Astrocyte (in vitro differentiated cells and primary cell): ENCODE results near the gene PCMTD2. TPM values are rescaled to one million over a fixed set of nuclear protein-coding genes. Genes with fewer than 3 reads are reported as not detected.

Experiments used
- DNase-seq: peaks from one replicate; pipeline ENCODE4 v3.0.0-alpha.2; 2010; ENCODE audit warnings: low read depth
- FAIRE-seq: peaks from 2 replicates; lab custom pipeline; 2011; peaks lifted over from hg19 to GRCh38; lab: Jason Lieb, UNC
- H2AFZ ChIP-seq: 2 replicates; pipeline ENCODE4 v1.6.0; 2012; ENCODE audit warnings: low read depth, low read length, inconsistent platforms
- H3K27ac ChIP-seq: 2 replicates; pipeline ENCODE4 v1.5.1; 2011; ENCODE audit warnings: low read depth, low read length, inconsistent platforms
- H3K27me3 ChIP-seq: 2 replicates; pipeline ENCODE4 v1.6.0; 2011; ENCODE audit warnings: low read length, inconsistent platforms; ENCODE audit not compliant: insufficient read depth
- H3K36me3 ChIP-seq: 2 replicates; pipeline ENCODE4 v1.5.1; 2011; ENCODE audit warnings: low read length, inconsistent platforms; ENCODE audit not compliant: insufficient read depth
- H3K4me1 ChIP-seq: 2 replicates; pipeline ENCODE4 v1.5.1; 2011; ENCODE audit warnings: low read length, inconsistent platforms; ENCODE audit not compliant: insufficient read depth
- H3K4me2 ChIP-seq: 2 replicates; pipeline ENCODE4 v1.6.0; 2012; ENCODE audit warnings: low read length, inconsistent platforms
- H3K4me3 ChIP-seq: 2 replicates; pipeline ENCODE4 v1.5.1; 2011; ENCODE audit warnings: low read depth, mild to moderate bottlenecking, low read length, inconsistent platforms; ENCODE audit not compliant: insufficient read depth
- H3K79me2 ChIP-seq: 2 replicates; pipeline ENCODE4 v1.6.0; 2012; ENCODE audit warnings: mild to moderate bottlenecking, low read length, inconsistent platforms; ENCODE audit not compliant: insufficient read depth
- H3K9ac ChIP-seq: 2 replicates; pipeline ENCODE4 v1.6.0; 2012; ENCODE audit warnings: mild to moderate bottlenecking, low read length, inconsistent platforms
- H3K9me3 ChIP-seq: 2 replicates; pipeline ENCODE4 v1.5.1; 2012; ENCODE audit warnings: low read depth, mild to moderate bottlenecking, low read length, inconsistent platforms; ENCODE audit not compliant: insufficient read depth
- H4K20me1 ChIP-seq: 2 replicates; pipeline ENCODE4 v1.6.0; 2012; ENCODE audit warnings: low read length, inconsistent platforms; ENCODE audit not compliant: insufficient read depth
- H3K27ac Mint-ChIP-seq: one replicate; pipeline ENCODE4 v1.8.0; 2021; ENCODE audit warnings: mild to moderate bottlenecking, mixed read lengths; ENCODE audit not compliant: unreplicated experiment
- H3K27me3 Mint-ChIP-seq: one replicate; pipeline ENCODE4 v1.8.0; 2021; ENCODE audit warnings: low read depth, mixed read lengths; ENCODE audit not compliant: unreplicated experiment
- H3K36me3 Mint-ChIP-seq: one replicate; pipeline ENCODE4 v1.8.0; 2021; ENCODE audit warnings: low read depth, mixed read lengths; ENCODE audit not compliant: unreplicated experiment
- H3K4me1 Mint-ChIP-seq: one replicate; pipeline ENCODE4 v1.8.0; 2021; ENCODE audit warnings: low read depth, mixed read lengths; ENCODE audit not compliant: unreplicated experiment
- H3K4me3 Mint-ChIP-seq: one replicate; pipeline ENCODE4 v1.8.0; 2021; ENCODE audit warnings: mild to moderate bottlenecking, moderate library complexity, mixed read lengths; ENCODE audit not compliant: unreplicated experiment
- H3K9me3 Mint-ChIP-seq: one replicate; pipeline ENCODE4 v1.8.0; 2021; ENCODE audit warnings: mild to moderate bottlenecking, mixed read lengths; ENCODE audit not compliant: unreplicated experiment
- EZH2 ChIP-seq: IDR thresholded peaks from 2 replicates; pipeline ENCODE4 v1.6.1; 2012; ENCODE audit warnings: mild to moderate bottlenecking, low read length, inconsistent platforms; ENCODE audit not compliant: insufficient read depth
- total RNA-seq: library from RNA; stranded (reverse); gene quantifications from 2 replicates; pipeline ENCODE4 v1.2.1, GENCODE V29; 2021
- TF ChIP-seq, protein P1 (sequence below): IDR thresholded peaks from 2 replicates; pipeline ENCODE4 v1.5.1; 2011; ENCODE audit warnings: low read depth, mild to moderate bottlenecking, inconsistent platforms, low read length, moderate library complexity; ENCODE audit not compliant: insufficient read depth

The PCMTD2 gene
- total RNA-seq, 1 donor from 2014 or later, result 40.0 TPM

DNA sequence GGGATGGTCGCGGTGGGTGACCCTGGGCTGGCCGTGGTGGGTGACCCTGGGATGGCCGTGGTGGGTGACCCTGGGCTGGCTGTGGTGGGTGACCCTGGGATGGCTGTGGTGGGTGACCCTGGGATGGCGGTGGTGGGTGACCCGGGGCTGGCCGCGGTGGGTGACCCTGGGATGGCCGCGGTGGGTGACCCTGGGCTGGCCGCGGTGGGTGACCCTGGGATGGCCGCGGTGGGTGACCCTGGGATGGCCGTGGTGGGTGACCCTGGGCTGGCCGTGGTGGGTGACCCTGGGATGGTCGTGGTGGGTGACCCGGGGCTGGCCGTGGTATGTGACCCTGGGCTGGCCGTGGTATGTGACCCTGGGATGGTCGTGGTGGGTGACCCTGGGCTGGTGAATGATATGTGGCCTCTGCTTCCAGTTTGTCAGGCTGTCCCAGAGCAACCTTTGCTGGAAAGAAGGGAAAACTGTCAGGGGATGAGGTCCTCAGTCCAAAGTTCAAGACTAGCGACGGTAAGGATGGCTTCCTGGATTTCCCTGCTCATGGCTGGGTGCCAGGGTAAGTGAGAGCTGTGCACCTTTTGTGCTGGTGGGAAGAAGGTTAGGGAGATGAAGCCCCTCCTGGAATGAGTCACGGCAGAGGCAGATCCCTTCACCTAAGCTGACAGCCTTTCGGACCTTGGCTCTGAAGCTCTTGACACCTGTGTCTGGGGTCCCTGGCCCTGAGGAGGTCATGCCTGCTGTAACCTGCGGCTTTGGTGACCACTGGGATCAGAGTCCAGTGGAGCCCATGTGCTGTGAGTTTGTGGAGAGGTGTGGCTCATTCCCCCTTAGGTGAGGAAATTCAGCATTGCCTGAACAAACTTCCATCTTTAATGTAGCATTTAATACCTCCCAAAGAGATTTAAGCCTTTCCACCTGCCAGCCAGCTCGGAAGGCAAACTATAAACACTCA lies 19.1 kb upstream of the PCMTD2 start:
- Mint-ChIP-seq H3K27ac (no peak overlapping the region), H3K36me3 (no peaks in the 10 kb centered on the region), H3K4me3 (no peak overlapping the region), H3K4me1 (no peaks in the 10 kb centered on the region), H3K27me3 (peaks cover 18% of the 10 kb centered on the region), H3K9me3 (peaks cover 8% of the 10 kb centered on the region)
- no peaks in the 10 kb centered on the region for H3K9me3 ChIP-seq
- FAIRE-seq (no peak), DNase-seq (no peak)
- no peaks in the 10 kb centered on the region for H3K36me3 ChIP-seq
- H3K27ac ChIP-seq, result no peak overlapping the region
- no peaks in the 10 kb centered on the region for H3K4me1 ChIP-seq
- no peak overlapping the region for H3K4me3 ChIP-seq
- no peak overlapping the region for H2AFZ ChIP-seq
- H3K79me2 ChIP-seq, result no peaks in the 10 kb centered on the region
- H3K9ac ChIP-seq, result no peak overlapping the region
- TF ChIP-seq, protein P1, sequence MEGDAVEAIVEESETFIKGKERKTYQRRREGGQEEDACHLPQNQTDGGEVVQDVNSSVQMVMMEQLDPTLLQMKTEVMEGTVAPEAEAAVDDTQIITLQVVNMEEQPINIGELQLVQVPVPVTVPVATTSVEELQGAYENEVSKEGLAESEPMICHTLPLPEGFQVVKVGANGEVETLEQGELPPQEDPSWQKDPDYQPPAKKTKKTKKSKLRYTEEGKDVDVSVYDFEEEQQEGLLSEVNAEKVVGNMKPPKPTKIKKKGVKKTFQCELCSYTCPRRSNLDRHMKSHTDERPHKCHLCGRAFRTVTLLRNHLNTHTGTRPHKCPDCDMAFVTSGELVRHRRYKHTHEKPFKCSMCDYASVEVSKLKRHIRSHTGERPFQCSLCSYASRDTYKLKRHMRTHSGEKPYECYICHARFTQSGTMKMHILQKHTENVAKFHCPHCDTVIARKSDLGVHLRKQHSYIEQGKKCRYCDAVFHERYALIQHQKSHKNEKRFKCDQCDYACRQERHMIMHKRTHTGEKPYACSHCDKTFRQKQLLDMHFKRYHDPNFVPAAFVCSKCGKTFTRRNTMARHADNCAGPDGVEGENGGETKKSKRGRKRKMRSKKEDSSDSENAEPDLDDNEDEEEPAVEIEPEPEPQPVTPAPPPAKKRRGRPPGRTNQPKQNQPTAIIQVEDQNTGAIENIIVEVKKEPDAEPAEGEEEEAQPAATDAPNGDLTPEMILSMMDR, result no peak
- H3K4me2 ChIP-seq, result no peak overlapping the region
- H3K27me3 ChIP-seq, result no peaks in the 10 kb centered on the region
- H4K20me1 ChIP-seq, result no peaks in the 10 kb centered on the region

DNA sequence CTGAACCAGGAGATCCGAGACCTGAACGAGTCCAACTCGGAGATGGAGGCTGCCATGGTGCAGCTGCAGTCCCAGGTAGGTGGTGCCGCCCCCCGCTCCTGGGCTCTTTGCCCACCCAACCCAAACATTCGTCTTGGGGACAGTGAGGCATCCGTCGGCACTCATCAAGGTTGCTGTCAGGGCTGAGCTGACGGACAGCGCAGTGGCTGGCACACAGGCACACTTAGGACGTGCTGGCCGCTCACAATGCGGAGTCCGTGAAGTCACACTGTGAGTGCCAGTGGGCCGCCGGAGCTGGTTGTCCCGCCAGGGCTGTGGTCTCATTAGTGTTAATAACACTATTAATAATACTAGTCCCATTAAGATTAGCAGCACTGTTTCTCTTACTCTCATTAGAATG lies 18.2 kb upstream of the PCMTD2 start:
- no peak overlapping the region for H3K4me2 ChIP-seq
- H3K9ac ChIP-seq, result no peak overlapping the region
- H3K4me1 ChIP-seq, result no peaks in the 10 kb centered on the region
- DNase-seq (no peak), FAIRE-seq (no peak)
- H3K27me3 ChIP-seq, result no peaks in the 10 kb centered on the region
- Mint-ChIP-seq H3K27ac (no peak overlapping the region), H3K27me3 (peaks cover 20% of the 10 kb centered on the region), H3K4me3 (no peak overlapping the region), H3K9me3 (peaks cover 8% of the 10 kb centered on the region), H3K4me1 (no peaks in the 10 kb centered on the region), H3K36me3 (no peaks in the 10 kb centered on the region)
- H4K20me1 ChIP-seq, result no peaks in the 10 kb centered on the region
- H3K4me3 ChIP-seq, result no peak overlapping the region
- H3K36me3 ChIP-seq, result no peaks in the 10 kb centered on the region
- no peak for TF ChIP-seq EZH2
- TF ChIP-seq, protein P1, result no peak
- no peak overlapping the region for H3K27ac ChIP-seq
- H3K9me3 ChIP-seq, result no peaks in the 10 kb centered on the region
- H2AFZ ChIP-seq, result no peak overlapping the region
- H3K79me2 ChIP-seq, result no peaks in the 10 kb centered on the region
